Activated effector memory CD4-positive, alpha-beta T cell treated with anti-CD3 and anti-CD28 coated beads, Interleukin-2, amount 50 U/mL, for 16 hours (primary cell): ENCODE data around the gene R3HDML.
"Not testable (repeated sequence)": the region's sequence is repeated elsewhere in the genome, so short reads cannot be mapped to it uniquely, and the experiment has no call there.

Source experiments
- DNase-seq: peaks from one replicate; pipeline ENCODE4 v3.0.0-alpha.2; 2020

Gene R3HDML

DNA sequence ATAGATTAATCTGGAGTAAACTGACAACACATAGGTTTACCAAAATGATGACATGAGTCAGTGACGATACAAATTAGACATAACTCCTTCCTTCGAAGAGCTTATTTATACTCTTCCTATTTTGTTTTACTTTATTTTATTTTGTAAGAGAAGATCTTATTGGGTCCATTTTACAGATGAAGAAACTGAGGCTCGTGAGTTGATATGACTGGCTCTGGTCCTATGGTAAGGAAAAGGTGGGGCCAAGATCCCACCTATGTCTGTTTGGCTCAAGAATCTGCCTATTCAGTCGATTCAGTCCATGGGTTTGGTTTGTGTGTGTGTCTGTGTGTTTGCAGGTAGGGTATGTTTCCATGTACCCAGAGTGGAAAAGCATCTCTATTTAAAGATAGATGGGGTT lies 8.4 kb upstream of the R3HDML start:
- DNase-seq, result no peak

DNA sequence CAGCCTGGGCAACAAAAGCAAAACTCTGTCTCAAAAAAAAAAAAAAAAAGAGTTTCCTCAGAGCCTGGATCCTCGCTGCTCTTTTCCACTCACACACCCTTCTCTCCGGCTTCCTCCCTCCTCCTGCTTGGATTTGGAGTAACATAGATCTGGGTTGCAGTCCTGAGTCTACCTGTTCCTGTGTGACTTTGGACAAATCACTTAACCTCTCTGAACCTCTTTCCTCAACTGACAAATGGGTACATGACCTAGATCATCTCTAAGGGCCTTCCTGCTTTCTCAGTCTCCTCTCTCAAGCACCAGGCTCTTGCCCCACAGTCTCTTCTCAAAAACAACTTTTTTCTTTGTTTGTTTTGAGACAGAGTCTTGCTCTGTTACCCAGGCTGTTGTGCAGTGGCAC lies 5.6 kb upstream of the R3HDML start:
- no peak for DNase-seq

DNA sequence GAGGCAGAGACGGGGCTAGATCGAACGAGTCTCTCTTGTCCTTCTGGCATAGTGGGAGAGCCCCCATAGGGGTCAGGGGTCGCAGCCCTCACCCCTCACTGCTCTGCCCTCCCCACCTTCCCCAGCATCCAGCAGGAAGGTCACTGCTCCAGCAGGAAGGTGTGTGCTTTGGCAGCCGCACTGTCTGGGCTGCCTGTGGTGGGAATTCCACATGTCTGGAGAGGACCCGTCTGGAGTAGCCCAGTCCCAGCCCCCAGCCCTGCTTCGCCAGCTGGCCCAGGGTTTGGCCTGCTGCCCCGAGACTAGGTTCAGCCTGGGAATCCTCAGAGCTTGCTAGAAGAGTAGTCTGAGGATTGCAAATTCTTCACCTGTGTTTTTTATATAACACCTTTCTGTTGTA lies 2.5 kb upstream of the R3HDML start:
- no peak for DNase-seq

DNA sequence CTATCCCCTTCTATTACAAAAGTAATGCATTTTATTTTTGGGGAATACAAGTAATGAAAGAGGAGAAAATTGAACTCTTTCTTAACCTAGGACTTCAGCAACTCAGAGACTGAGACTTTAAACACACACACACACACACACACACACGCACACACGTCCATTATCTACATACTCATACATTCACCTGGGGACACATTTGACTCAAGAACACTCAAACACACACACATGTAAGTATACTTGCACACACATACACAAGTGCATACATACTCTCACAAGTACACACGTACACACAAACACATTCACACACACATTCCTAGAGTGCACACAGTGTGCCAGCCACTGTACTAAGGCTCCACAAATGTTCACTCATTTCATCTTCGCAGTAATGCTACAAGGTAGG lies 2.1 kb upstream of the R3HDML start:
- no peak for DNase-seq

DNA sequence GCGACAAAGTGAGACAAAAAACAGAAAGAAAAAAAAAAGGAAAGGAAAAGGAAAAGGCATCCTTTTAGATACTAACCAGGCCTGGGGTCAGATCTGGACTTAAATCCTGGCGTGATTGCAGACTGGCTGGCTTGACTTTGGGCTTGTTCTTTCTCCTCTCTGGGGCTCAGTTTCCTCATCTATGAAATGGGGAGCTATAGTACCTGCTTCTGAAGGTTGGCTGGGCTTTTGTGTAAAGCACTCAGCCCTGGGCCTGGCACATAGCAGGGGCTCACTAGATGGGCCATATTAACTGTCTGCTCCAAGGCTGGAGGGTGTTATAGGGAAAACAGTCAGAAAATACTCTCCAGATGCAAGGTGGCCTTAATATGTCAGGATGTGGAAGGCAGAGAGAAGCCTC lies 1.2 kb upstream of the R3HDML start:
- no peak for DNase-seq

DNA sequence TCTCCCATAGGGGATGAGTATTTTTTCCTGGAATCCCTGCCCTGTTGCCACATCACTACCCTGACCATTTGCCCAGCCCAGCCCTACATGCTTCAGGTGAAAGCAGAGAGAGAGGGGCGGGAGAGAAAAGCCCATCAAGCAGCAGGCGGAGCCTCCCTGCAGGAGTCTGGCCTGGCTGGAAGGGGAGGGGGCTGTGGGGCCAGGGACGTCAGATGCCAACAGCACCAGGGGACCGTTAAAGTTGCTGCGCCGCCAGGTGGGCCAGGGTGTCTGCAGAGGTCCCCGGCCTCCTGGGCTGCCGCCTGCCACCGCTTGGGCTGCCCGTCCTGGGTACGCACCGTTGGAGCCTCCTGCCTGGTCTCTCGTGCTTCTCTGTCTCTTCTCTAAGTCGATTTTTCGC lies 757 bp upstream of the R3HDML start:
- DNase-seq, result no peak

DNA sequence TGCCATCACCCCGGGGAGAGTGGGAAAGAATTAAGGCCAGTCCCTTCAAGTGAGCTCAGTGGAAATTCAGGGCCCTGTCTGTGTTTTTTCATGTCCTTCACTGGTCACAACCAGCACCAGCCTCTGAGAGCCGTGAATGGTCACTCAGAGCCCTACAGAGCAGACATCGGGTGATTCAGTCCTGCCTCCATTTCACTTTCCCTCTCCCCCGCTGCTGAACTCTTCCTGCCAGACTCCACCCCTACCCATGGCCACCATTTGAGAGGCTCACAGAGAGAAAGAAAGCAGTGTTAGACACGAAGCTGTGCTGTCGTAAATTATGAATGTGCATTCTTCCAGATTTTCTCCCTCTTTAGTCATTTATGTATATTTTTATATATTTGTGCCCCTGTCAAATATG lies 5.4 kb downstream of the R3HDML start:
- DNase-seq, result no peak

DNA sequence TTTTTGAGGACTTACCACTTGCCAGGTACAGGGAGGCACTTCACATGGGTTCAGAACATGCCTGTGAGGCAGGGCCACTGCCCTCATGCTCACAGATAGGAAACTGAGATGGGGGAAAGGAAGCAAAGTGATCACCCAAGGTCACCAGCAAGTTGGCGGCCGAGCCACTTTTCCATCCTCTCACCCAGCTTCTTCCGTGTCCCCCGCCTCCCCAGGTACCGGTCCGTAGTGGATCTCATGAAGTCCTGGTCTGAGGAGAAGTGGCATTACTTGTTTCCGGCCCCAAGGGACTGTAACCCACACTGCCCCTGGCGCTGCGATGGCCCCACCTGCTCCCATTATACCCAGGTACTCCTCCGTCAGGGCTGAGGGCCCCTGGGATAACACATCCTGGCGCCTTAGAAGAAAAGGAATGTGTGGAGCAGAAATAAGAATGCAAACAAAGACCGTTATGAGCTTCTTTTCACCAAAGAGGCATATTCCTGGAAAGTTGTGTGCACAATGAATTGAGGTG lies 6.4 kb downstream of the R3HDML start:
- DNase-seq, result no peak

DNA sequence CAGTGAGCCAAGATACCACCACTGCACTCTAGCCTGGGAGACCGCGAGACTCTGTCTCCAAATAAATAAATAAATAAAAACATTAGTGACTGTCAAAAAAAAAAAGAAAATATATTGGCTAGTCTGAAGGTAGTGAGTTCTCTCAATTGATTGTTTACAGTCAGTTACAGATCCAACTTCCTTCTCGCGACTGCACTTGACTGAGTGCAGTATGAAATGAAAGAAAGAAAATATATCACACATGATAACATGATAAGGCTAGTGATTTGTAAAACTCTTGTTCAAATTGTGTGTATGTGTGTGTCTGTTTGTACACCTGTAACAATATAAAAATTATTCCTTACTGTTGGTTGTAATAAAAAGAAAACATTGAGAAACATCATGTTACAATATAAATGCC lies 7.9 kb downstream of the R3HDML start:
- no peak for DNase-seq

DNA sequence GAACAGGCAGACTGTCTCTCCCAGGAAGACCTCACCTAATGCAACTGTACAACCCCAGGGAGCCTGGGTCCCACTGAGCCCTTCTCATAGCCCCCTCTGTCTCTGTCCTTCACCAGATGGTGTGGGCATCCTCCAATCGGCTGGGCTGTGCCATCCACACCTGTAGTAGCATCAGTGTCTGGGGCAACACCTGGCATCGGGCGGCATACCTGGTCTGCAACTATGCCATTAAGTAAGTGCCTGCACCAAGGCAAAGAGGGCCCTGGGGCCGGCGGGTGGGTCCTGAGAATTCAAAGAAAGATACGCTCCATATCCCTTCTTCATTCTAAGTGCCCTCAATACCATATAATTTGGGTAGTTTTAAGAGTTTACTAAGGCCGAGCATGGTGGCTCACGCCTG lies 8.3 kb downstream of the R3HDML start:
- no peak for DNase-seq

DNA sequence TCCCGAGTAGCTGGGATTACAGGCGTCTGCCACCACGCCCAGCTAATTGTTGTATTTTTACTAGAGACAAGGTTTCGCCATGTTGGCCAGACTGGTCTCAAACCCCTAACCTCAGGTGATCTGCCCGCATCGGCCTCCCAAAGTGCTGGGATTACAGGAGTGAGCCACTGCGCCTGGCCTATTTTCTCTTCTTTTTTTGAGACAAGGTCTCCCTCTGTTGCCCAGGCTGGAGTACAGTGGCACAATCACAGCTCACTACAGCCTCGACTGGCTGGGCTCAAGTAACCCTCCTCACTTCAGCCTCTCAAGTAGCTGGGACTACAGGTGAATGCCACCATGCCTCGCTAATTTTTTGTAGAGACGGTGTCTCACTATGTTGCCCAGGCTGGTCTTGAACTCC lies 9.1 kb downstream of the R3HDML start:
- DNase-seq, result not testable (repeated sequence)

DNA sequence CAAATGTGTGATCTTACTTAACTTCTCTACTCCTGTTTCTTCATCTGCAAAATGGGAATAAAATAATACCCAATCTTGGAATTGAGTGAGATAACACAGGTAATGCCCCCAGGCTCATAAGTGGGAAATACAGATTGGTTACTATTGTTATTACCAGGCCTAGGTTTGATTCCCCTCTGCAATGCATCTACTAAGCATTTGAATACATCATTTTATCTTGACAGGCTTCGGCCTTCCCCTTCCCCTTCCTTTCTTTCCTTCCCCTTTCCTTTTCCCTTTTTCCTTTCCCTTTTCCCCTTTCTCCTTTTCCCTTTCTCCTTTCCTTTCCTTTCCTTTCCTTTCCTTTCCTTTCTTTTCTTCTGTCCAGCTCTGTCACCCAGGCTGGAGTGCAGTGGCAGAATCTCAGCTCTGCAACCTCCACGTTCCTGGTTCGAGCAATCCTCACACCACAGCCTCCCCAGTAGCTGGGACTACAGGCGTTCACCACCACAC lies 11.4 kb downstream of the R3HDML start:
- no peak for DNase-seq

DNA sequence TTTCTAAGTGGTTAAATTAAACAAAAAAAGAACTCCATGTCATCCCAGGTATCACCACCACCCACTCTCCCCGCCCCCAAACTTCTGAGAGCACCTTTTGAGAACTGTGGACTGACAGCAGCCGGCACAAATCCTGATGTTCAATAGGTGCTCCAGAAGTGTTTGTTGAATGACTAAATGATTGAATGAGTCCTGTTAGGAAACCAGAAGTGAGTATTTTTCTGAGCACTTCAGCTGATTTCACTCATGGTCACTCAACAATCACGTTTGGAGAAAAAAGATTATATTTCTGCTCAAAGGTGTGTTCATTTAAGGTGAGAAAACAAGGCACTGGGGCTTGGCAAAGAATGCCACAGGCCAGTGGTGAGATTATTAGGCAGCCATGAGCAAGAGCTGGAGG lies 12.5 kb downstream of the R3HDML start:
- DNase-seq, result no peak

DNA sequence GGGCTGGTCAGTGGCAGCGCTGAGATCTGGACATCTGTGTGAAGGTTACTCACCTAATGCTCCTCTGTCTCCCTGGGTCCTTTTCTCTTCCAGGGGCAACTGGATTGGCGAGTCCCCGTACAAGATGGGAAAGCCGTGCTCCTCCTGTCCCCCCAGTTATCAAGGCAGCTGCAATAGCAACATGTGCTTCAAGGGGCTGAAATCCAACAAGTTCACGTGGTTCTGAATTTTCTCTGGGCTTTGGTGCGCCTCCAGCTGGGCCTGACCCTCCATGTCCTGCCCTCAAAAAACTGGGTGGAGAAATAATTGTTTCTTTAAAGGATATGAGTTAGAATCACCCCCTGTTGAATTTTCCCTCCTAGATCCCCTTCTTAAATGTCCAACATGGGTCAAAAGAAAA lies 13.7 kb downstream of the R3HDML start:
- no peak for DNase-seq

DNA sequence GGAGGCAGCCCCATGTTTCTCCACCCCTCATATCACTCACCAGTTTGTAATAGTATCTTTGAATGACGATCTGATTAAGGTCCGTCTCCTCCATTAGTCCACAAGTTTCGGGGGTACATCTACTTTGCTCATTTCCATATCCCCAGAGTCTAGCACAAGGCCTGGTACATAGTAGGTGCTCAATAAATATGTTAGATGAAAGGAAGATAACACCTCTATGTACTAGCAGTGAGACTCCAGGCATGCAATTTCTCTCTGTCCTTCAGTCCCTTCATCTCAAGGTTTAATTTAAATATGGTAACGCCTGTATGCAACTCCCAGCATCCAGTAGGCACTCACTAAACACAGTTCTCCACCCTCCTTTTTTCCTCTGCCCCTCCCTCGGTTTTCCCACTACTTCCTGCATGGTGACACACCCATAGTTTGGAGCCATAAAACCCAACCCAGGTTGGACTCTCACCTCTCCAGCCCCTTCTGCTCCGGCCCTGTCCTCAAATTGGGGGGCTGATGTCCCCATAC lies 18.2 kb downstream of the R3HDML start:
- no peak for DNase-seq

DNA sequence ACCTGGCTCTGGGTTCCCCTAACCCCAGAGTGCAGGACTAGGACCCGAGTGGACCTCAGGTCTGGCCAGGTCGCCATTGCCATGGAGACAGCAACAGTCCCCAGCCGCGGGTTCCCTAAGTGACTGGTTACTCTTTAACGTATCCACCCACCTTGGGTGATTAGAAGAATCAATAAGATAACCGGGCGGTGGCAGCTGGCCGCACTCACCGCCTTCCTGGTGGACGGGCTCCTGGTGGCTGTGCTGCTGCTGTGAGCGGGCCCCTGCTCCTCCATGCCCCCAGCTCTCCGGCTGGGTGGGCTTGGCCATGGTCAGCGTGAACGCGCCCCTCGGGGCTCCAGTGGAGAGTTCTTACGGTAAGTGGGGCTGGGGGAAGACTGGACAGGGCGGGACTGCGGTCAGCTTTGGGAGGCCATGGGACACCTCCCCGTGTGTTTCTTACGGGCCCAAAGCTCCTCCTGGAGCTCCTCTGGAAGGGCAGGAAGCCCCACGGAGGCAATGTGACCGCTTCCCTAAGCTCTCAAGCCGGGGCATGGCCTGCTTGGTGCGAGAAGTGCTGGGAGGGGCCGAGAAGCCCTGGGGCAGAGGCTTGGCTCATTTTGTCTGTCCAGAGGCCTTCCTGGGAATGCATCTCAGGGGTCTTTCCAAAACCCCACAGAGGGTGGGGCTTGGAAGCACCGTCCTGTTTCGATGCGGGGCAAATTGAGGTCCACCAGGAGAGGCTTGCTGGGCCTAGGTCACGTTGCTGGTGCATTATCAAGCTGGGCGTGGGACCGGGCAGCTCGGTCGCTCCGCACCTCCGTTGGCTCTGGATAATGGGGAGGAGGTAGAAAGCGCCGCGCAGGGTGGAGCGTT lies 18.9 kb downstream of the R3HDML start, which contains the start of gene HNF4A:
Gene HNF4A, plus strand, starts transcription at position 202 of the 855 bp plus-strand sequence. Its CDS starts 106 bp downstream, at position 308.
- no peak for DNase-seq

DNA sequence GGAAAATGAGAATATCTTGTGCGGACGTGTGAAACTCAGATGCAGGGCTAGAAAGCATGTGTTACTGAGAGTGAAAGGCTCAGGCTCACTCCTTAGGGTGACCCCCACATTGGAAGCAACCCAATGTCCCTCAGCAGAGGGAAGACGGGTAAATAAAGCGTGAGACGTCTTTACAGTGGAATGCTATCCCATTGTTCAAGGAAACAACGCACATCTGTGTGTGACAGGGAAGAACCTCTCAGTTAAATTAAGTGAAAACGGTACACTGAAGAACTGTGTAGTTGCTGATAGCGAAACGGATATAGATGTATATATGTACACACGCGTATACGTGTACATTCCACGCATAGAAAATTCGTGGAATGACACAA lies 19.5 kb downstream of the R3HDML start:
- no peak for DNase-seq

DNA sequence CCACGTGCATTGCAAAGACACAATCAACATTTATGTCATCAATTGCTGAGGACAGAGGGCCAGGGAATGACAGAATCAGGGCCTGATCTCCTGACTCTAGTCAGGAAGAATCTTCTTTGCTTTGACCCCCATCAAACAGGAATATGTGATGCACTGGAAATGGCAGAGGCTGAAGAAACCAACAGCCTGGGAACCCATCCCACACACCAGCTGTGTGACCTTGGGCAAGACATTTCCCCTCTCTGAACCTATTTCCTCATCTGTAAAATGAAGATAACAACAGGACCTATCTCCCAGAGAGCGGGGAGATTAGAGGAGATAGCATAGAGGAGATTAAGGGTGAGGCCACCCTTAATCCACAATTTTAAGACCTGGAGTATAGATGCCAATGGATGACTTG lies 20.2 kb downstream of the R3HDML start:
- DNase-seq, result no peak

DNA sequence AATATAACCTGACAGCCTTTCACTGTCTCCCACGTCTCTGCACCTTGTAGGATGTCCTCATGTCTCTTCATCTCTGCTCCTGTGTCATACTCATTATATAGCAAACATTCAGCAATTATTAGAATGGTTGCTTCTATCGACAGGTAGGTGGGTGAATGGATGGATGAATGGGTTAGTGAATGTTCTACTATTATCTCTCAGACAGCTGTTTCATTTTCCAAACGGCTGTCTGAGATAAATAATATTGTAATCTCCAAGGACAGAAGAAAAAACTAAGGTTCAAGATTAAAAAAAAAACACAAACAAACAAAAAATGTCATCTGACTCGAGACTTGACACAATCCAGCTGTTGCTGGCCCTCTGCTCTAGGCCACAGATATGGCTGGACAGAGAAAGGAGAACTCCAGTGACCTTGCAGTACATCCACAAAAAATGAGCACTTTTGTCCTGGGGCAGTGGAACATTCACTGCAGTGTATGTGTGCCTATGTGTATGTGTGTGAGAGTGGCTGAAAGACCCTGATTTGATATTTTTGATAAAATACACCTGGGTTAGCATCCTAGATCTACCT lies 20.8 kb downstream of the R3HDML start:
- no peak for DNase-seq

DNA sequence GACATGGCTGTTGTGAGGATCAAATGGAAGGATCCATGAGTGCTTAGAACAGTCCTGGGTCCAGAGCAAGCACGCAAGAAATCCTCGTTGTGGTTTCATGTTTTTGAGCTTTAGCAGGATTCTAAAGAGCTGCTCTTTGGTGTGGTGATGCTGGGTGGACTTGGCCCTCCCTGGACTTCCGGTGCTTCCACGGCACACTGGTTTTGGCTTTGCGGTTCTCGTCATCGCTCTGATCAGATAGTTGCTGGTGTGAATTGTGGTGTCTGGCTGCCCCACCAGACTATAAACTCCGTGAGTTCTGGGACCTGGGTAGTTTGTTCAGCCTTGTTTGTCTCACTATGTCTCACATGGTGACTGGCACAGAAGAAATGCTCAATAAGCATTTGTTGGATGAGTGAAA lies 21.9 kb downstream of the R3HDML start:
- DNase-seq, result no peak

DNA sequence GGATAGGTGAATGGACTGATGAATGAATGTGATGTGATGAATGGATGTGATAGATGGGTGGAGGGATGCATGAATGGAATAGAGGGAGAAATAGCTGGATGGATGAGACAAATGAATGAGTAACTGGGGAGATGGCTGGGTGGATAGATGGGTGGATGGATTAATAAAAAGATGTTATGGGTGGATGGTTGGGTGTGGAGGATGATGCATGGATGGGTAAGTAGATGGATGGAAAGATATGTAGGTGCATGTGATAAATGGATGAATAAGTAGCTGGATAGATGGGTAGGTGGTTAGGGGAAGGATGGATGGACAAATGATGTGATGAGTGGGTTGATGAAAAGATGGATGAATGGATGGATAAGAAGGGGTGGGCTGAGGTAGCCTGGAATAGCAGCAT lies 23.4 kb downstream of the R3HDML start:
- DNase-seq, result no peak

DNA sequence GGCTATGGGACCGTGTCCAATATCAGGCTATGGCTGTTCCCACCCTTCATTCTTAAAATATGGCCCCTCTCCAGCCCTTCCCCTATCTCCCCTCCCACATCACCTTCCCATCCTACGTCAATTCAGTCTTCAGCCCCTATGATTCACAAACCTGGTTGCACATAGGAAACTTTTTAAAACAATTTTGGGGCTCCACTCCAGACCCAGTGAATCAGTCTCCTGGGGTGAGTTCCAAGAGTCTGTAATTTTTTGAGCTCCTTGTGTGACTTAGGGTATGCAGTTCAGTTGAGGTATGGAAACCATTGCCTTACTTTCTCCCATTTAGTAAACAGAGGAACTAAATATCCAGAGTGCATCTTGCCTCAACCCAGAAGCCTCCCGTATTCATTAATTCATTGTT lies 24.2 kb downstream of the R3HDML start:
- no peak for DNase-seq

DNA sequence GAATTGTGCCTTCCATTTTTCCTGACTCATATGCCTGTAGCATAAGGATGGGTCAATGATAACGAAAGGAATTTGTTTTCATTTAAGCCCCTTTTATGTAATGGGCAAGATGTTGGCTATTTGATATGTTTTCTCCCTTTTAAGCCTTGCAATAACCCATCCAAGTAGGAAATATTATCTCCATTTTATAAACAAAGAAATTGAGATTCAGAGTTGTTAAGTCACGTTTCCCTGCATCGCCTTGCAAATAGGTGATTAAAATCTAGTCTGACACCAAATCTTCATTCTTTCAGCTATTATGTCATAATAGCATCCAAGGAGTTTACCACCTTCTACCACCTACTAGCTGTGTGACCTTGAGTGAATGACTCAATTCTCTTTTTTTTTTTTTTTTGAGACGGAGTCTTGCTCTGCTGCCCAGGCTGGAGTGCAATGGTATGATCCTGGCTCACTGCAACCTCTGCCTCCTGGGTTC lies 25.7 kb downstream of the R3HDML start:
- no peak for DNase-seq

DNA sequence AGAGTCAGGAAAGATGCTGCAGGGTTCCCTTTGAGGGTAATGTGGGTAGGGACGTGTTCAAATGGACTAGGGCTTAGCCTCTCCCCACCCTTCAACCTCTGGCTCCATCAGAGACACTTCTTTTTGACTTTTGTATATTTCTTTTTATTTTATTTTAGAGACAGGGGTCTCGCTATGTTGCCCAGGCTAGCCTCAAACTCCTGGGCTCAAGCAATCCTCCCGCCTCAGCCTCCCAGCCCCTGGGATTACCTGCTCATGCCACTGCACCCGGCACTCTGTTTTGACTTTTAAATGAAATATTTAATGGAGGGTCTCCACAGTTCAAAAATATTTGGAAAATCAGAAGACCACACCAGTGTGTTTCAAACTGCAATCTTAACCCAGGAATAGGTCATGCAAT lies 27.2 kb downstream of the R3HDML start:
- DNase-seq, result no peak
